GM19351 (cell line): ENCODE results near the gene TOM1.
"Not testable (repeated sequence)": the region's sequence is repeated elsewhere in the genome, so short reads cannot be mapped to it uniquely, and the experiment has no call there.

ENCODE experiments used
- ATAC-seq: cut with Tn5 transposase; IDR thresholded peaks from one replicate; pipeline ENCODE4 v1.9.1; 2021; ENCODE audit warnings: mild to moderate bottlenecking, moderate library complexity; ENCODE audit not compliant: unreplicated experiment

Gene TOM1

GRCh38 chr22:35344956-35345690 is 45.4 kb downstream of the TOM1 start:
- no peak for ATAC-seq

GRCh38 chr22:35345808-35346505 is 46.3 kb downstream of the TOM1 start:
- ATAC-seq = no peak

- no peak for ATAC-seq
These were observed 47.0 kb downstream of the TOM1 start for GRCh38 chr22:35346596-35347220.

GRCh38 chr22:35347462-35347861 is 47.8 kb downstream of the TOM1 start:
- no peak for ATAC-seq

GRCh38 chr22:35348026-35348590 is 48.4 kb downstream of the TOM1 start:
- no peak for ATAC-seq

GRCh38 chr22:35348703-35349102 is 49.0 kb downstream of the TOM1 start:
- no peak for ATAC-seq

- ATAC-seq = no peak
These were observed 49.6 kb downstream of the TOM1 start for GRCh38 chr22:35349368-35349703.

GRCh38 chr22:35349704-35350538 is 50.2 kb downstream of the TOM1 start:
- no peak for ATAC-seq

- peak; percentile 84 for ATAC-seq
These were observed 51.1 kb downstream of the TOM1 start for GRCh38 chr22:35350539-35351503.

GRCh38 chr22:35352214-35353111 is 52.8 kb downstream of the TOM1 start:
- ATAC-seq = no peak

- ATAC-seq = no peak
These were observed 53.6 kb downstream of the TOM1 start for GRCh38 chr22:35353318-35353717.

- no peak for ATAC-seq
These were observed 54.4 kb downstream of the TOM1 start for GRCh38 chr22:35354068-35354467.

GRCh38 chr22:35357883-35358621 is 58.4 kb downstream of the TOM1 start:
- ATAC-seq = no peak

GRCh38 chr22:35359380-35360065 is 59.8 kb downstream of the TOM1 start:
- ATAC-seq = no peak

GRCh38 chr22:35361001-35361558 is 61.4 kb downstream of the TOM1 start:
- no peak for ATAC-seq

GRCh38 chr22:35363566-35364086 is 63.9 kb downstream of the TOM1 start:
- ATAC-seq = no peak

GRCh38 chr22:35364230-35364629 is 64.5 kb downstream of the TOM1 start:
- ATAC-seq = not testable (repeated sequence)
